K562 (cell line): ENCODE results near the gene UQCR11. TPM values are rescaled to one million over a fixed set of nuclear protein-coding genes. Genes with fewer than 3 reads are reported as not detected.

Experiments used
- ATAC-seq: fragments of 200-7000 bp; cut with Tn5 transposase; 3 replicates; pipeline ENCODE4 v1.9.1; 2020; ENCODE audit warnings: moderate library complexity
- BruUV-seq: library from RNA; stranded (reverse); fragments of 400-500 nt; replicated peaks from 2 replicates; lab custom pipeline; 2021; lab: Mats Ljungman, UMichigan
- CTCF ChIA-PET: fragments of 300-600 bp; formaldehyde crosslinking; extraction: SDS; loops from one replicate; lab custom pipeline; 2021; ENCODE audit warnings: low intra/inter-chr PET ratio; lab: Yijun Ruan, JAX
- POLR2A ChIA-PET: fragments of 300-600, 350-650 bp; sonication (Branson Sonifier 250); formaldehyde crosslinking; extraction: SDS; loops from one replicate; lab custom pipeline; 2021; ENCODE audit warnings: antibody characterized with exemption, inconsistent platforms; lab: Yijun Ruan, JAX
- DNase-seq, 4 experiments: peaks; one replicate each; pipeline versions ENCODE4 v3.0.0 to v3.0.0-alpha.2; 2011 to 2018; ENCODE audit warnings: low spot score in 3 of 4, mixed read lengths in 3 of 4; ENCODE audit errors: extremely low read depth in 1 of 4
- FAIRE-seq: peaks from 2 replicates; lab custom pipeline; 2011; peaks lifted over from hg19 to GRCh38; lab: Jason Lieb, UNC
- H2AFZ ChIP-seq: 2 replicates; pipeline ENCODE4 v1.6.0; 2011; ENCODE audit warnings: low read depth, low read length, control low read depth, inconsistent platforms
- H3K27ac ChIP-seq: fragments of 200-600 bp; 3 replicates; pipeline ENCODE4 v1.8.0; 2011; ENCODE audit warnings: low read depth, mild to moderate bottlenecking, control low read depth, inconsistent platforms, low read length, moderate library complexity, mixed read lengths; ENCODE audit errors: extremely low read depth
- H3K27me3 ChIP-seq, 2 experiments: fragments of 300-600 bp in 1 of 2; 2 replicates in 1 of 2; 3 replicates in 1 of 2; pipeline versions ENCODE4 v1.6.0 to v1.8.0; 2011; ENCODE audit warnings: inconsistent platforms in 2 of 2, low read length in 2 of 2, mild to moderate bottlenecking in 1 of 2, mixed read lengths in 1 of 2, moderate library complexity in 1 of 2; ENCODE audit not compliant: control insufficient read depth in 2 of 2, insufficient read depth in 2 of 2
- H3K36me3 ChIP-seq: fragments of 300-600 bp; 3 replicates; pipeline ENCODE4 v1.8.0; 2011; ENCODE audit warnings: mild to moderate bottlenecking, low read length, inconsistent platforms; ENCODE audit not compliant: control insufficient read depth, insufficient read depth
- H3K4me1 ChIP-seq, 2 experiments: fragments of 200-600 bp in 1 of 2; replicated peaks in 1 of 2; 2 replicates in 1 of 2; 3 replicates in 1 of 2; pipeline versions ENCODE4 v1.5.1 to v1.8.0; 2011; ENCODE audit warnings: inconsistent platforms in 2 of 2, low read length in 2 of 2, mild to moderate bottlenecking in 1 of 2, mixed read lengths in 1 of 2, moderate library complexity in 1 of 2; ENCODE audit not compliant: control insufficient read depth in 2 of 2, insufficient read depth in 2 of 2
- H3K4me2 ChIP-seq: 2 replicates; pipeline ENCODE4 v1.6.1; 2011; ENCODE audit warnings: low read length, control low read depth, inconsistent platforms, mixed read lengths; ENCODE audit not compliant: insufficient read depth
- H3K4me3 ChIP-seq: fragments of 200-600 bp; sonication (generic), shearing (Covaris generic); 2 replicates; pipeline ENCODE4 v1.5.1; 2016; ENCODE audit warnings: control low read depth, inconsistent platforms
- H3K79me2 ChIP-seq: fragments of 200-600 bp; 3 replicates; pipeline ENCODE4 v1.8.0; 2011; ENCODE audit warnings: low read length, inconsistent platforms; ENCODE audit not compliant: control insufficient read depth, insufficient read depth
- H3K9ac ChIP-seq, 2 experiments: 2 replicates each; pipeline versions ENCODE4 v1.6.0 to v1.6.1; 2011; ENCODE audit warnings: low read depth in 2 of 2, low read length in 2 of 2, control low read depth in 1 of 2, inconsistent platforms in 1 of 2, mild to moderate bottlenecking in 1 of 2, mixed read lengths in 1 of 2; ENCODE audit not compliant: insufficient read depth in 1 of 2
- H3K9me1 ChIP-seq: one replicate; pipeline ENCODE4 v1.6.0; 2011; ENCODE audit warnings: inconsistent platforms, mild to moderate bottlenecking, low read length, moderate library complexity; ENCODE audit not compliant: control insufficient read depth, insufficient read depth
- H3K9me3 ChIP-seq: replicated peaks from 2 replicates; pipeline ENCODE4 v1.5.1; 2011; ENCODE audit warnings: low read depth, low read length, inconsistent platforms; ENCODE audit not compliant: control insufficient read depth, insufficient read depth
- H4K20me1 ChIP-seq: replicated peaks from 2 replicates; pipeline ENCODE4 v1.6.1; 2011; ENCODE audit warnings: low read length, inconsistent platforms, mixed read lengths; ENCODE audit not compliant: control insufficient read depth, insufficient read depth
- CBX1 ChIP-seq: sonication (generic); IDR thresholded peaks from 2 replicates; pipeline ENCODE4 v1.6.1; 2016; ENCODE audit warnings: antibody characterized with exemption, low read depth, mild to moderate bottlenecking
- CEBPB ChIP-seq: fragments of 450-650 bp; IDR thresholded peaks from 2 replicates; pipeline ENCODE4 v1.6.1; 2016; ENCODE audit warnings: missing genetic modification characterization, missing compliant biosample characterization
- ELF2 ChIP-seq: fragments of 250-450 bp; sonication (Bioruptor Pico); IDR thresholded peaks from 2 replicates; pipeline ENCODE4 v1.5.0; 2021; ENCODE audit warnings: mild to moderate bottlenecking
- FIP1L1 ChIP-seq: fragments of 200-400 bp; formaldehyde crosslinking; IDR thresholded peaks from 2 replicates; pipeline ENCODE4 v1.6.1; 2018; ENCODE audit warnings: mild to moderate bottlenecking, low read depth, low read length; ENCODE audit not compliant: poor library complexity, severe bottlenecking
- FOXA3 ChIP-seq, 2 experiments: fragments of 450-650 bp in 1 of 2; sonication (generic) in 1 of 2; formaldehyde crosslinking; IDR thresholded peaks in 1 of 2; conservative IDR thresholded peaks in 1 of 2; 2 replicates each; pipeline versions ENCODE4 v1.4.0 to v1.8.0; 2020 to 2022; ENCODE audit warnings: mild to moderate bottlenecking in 2 of 2, missing genetic modification reagents in 1 of 2
- GMEB1 ChIP-seq: fragments of 250-450 bp; sonication (Bioruptor Pico); IDR thresholded peaks from 2 replicates; pipeline ENCODE4 v1.4.0; 2020; ENCODE audit warnings: mild to moderate bottlenecking
- HDAC8 ChIP-seq: fragments of 450-650 bp; IDR thresholded peaks from 2 replicates; pipeline ENCODE4 v1.6.1; 2016; ENCODE audit warnings: mild to moderate bottlenecking, missing genetic modification characterization, moderate library complexity, missing compliant biosample characterization
- MAX ChIP-seq: sonication (generic); formaldehyde crosslinking; IDR thresholded peaks from 2 replicates; pipeline ENCODE4 v1.9.0; 2022; ENCODE audit warnings: mild to moderate bottlenecking, missing genetic modification reagents
- MTF1 ChIP-seq: fragments of 250-450 bp; sonication (Bioruptor Pico); IDR thresholded peaks from 2 replicates; pipeline ENCODE4 v1.9.0; 2021; ENCODE audit warnings: moderate library complexity, mild to moderate bottlenecking, inconsistent platforms, borderline replicate concordance
- NRF1 ChIP-seq, 2 experiments: fragments of 450-650 bp; IDR thresholded peaks in 1 of 2; conservative IDR thresholded peaks in 1 of 2; 2 replicates each; pipeline ENCODE4 v1.6.1; 2014; ENCODE audit warnings: mild to moderate bottlenecking in 2 of 2
- PTRF ChIP-seq: fragments of 450-650 bp; IDR thresholded peaks from 2 replicates; pipeline ENCODE4 v1.6.1; 2016; ENCODE audit warnings: mild to moderate bottlenecking, missing genetic modification characterization, missing compliant biosample characterization
- RBFOX2 ChIP-seq: fragments of 200-400 bp; formaldehyde crosslinking; IDR thresholded peaks from 2 replicates; pipeline ENCODE4 v1.6.1; 2017; ENCODE audit warnings: low read depth, mild to moderate bottlenecking, low read length, moderate library complexity
- TSC22D4 ChIP-seq: fragments of 450-650 bp; IDR thresholded peaks from 2 replicates; pipeline ENCODE4 v1.6.1; 2016; ENCODE audit warnings: missing genetic modification characterization, missing biosample characterization, control low read depth
- WHSC1 ChIP-seq: IDR thresholded peaks from one replicate; pipeline ENCODE4 v1.6.1; 2012; ENCODE audit warnings: low read length, control low read depth, inconsistent platforms
- ZFX ChIP-seq: sonication (generic); formaldehyde crosslinking; IDR thresholded peaks from 2 replicates; pipeline ENCODE4 v1.8.0; 2022; ENCODE audit warnings: mild to moderate bottlenecking, missing genetic modification reagents, moderate library complexity
- ZNF511 ChIP-seq: sonication (generic); formaldehyde crosslinking; IDR thresholded peaks from 2 replicates; pipeline ENCODE4 v1.8.0; 2022; ENCODE audit warnings: mild to moderate bottlenecking, missing genetic modification reagents
- ZNF695 ChIP-seq: fragments of 450-650 bp; formaldehyde crosslinking; IDR thresholded peaks from 2 replicates; pipeline ENCODE4 v1.4.0; 2020; ENCODE audit warnings: mild to moderate bottlenecking, moderate library complexity
- WGBS: fragments of 100-300 bp; shearing (Covaris generic); methylation state at CpG from one replicate; pipeline ENCODE4 v1.1.6; 2016; ENCODE audit warnings: low coverage, mixed read lengths; ENCODE audit not compliant: insufficient coverage; ENCODE audit errors: missing lambda C conversion rate; 5-methylcytosine and 5-hydroxymethylcytosine counted together
- in situ Hi-C: fragments of 300-500 bp; cut with MboI; formaldehyde crosslinking; loops from 4 replicates; pipeline ENCODE4 v1.15.0; 2018; ENCODE audit warnings: inconsistent platforms, mixed read lengths
- intact Hi-C: fragments of 100-400 bp; cut with micrococcal nuclease; formaldehyde crosslinking; loops from 2 replicates; pipeline ENCODE4 v1.14.2; 2022
- polyA plus RNA-seq, 8 experiments: library from polyadenylated mRNA; depleted of rRNA in 4 of 8; stranded (reverse) in 5 of 8; unstranded in 3 of 8; fragments of >200 nt; fragmentation: Nextera tagmentation in 2 of 8; fragmentation: Illumina TruSeq in 1 of 8; extraction: Ambion mirVana in 2 of 8; extraction: Trizol in 1 of 8; gene quantifications; 2 replicates each; pipeline versions ENCODE4 v1.2.1 to v1.2.3, GENCODE V29; 2011 to 2014; ENCODE audit warnings: inconsistent platforms in 1 of 8, missing spikeins in 1 of 8
- total RNA-seq, 7 experiments: library from RNA; depleted of rRNA in 6 of 7; stranded (reverse); fragments of >200 nt in 6 of 7; fragmentation: Illumina TruSeq in 2 of 7; extraction: Trizol in 2 of 7; gene quantifications; 2 replicates each; pipeline versions ENCODE4 v1.2.1 to v1.2.3, GENCODE V29; 2011 to 2021; ENCODE audit warnings: low replicate concordance in 1 of 7

UQCR11 gene
- total and polyA plus RNA-seq, 9 of the 15 experiments (the other 6 are each of a cell fraction or from before 2014, with no cell fraction given), result 57.6 to 394 (median 259) TPM

GRCh38 chr19:1648920-1649541, 43.8 kb upstream of the UQCR11 start:
- 90% methylated on average over 21 of the region's 23 CpGs for WGBS
- no TSS peak for BruUV-seq
- Histone ChIP-seq H3K27me3 (no peaks in the 10 kb centered on the region), H3K27ac (no peak overlapping the region; the same call in 2 of the 3 replicates), H3K4me3 (no peak overlapping the region), H3K9me3 (no peaks in the 10 kb centered on the region), H3K79me2 (peaks cover 60% of the 10 kb centered on the region), H4K20me1 (no peaks in the 10 kb centered on the region; the same call in 1 of the 2 replicates), H3K4me1 (peaks cover 0 to 77% of the 10 kb centered on the region in 2 experiments; a peak in 4 of 5 replicates), H3K9me1 (no peaks in the 10 kb centered on the region), H3K9ac (peak overlapping the region in 1 of 2 experiments; percentile 81; a peak in 2 of 4 replicates), H2AFZ (no peak overlapping the region), H3K36me3 (peaks cover 63% of the 10 kb centered on the region; the same call in 2 of the 3 replicates), H3K4me2 (no peak overlapping the region)
- no peak for DNase-seq
- TF ChIP-seq RBFOX2, result peak; percentile 47; the same call in 1 of the 2 replicates
- no peak for TF ChIP-seq CBX1
- TF ChIP-seq CEBPB (tag), result 0 out of 2 replicates have a peak, but pooled peaks have one; percentile 23
- TF ChIP-seq ZNF511, result no peak
- TF ChIP-seq MTF1 (CRISPR knock-in tag), result no peak
- no peak for TF ChIP-seq ELF2
- TF ChIP-seq WHSC1, result no peak
- peak; percentile 9; the same call in 1 of the 2 replicates for TF ChIP-seq ZFX (CRISPR knock-in tag)
- TF ChIP-seq GMEB1 (CRISPR knock-in tag), result no peak
- no peak for TF ChIP-seq PTRF (tag)
- no peak for TF ChIP-seq HDAC8
- 0 out of 4 replicates have a peak, but pooled peaks of 1 of the 2 experiments have one; percentile 23 for TF ChIP-seq FOXA3 (CRISPR knock-in tag; conservative IDR thresholded peaks at IDR 0.05 in 1 of 2, IDR thresholded peaks at IDR 0.05 in 1 of 2)
- peak; percentile 34; the same call in 1 of the 2 replicates for TF ChIP-seq MAX
- no peak for TF ChIP-seq FIP1L1
- TF ChIP-seq ZNF695 (CRISPR knock-in tag), result no peak
- no peak for TF ChIP-seq TSC22D4 (tag)
- no peak for TF ChIP-seq NRF1 (conservative IDR thresholded peaks at IDR 0.05 in 1 of 2, IDR thresholded peaks at IDR 0.05 in 1 of 2)
- ChIA-PET CTCF (no interaction called here), POLR2A (interaction anchor here (0.9 kb wide), 1 partner anchor 8 kb away, joined by 5 read pairs; no protein-coding TSS in a partner anchor)
- intact Hi-C loops (no loop called here), in situ Hi-C loops (no loop called here)
- FAIRE-seq, result no peak
- ATAC-seq, result no peak
